Measurements from ENCODE around the gene TCF4.

GRCh38 chr18:55356815-55357214 is 231.2 kb downstream of the TCF4 start:
- no peak for TF ChIP-seq CTCF (IDR thresholded peaks at IDR 0.05)
- no peak for TF ChIP-seq EZH2 (IDR thresholded peaks at IDR 0.05; ENCODE audit: borderline replicate concordance, insufficient read depth, low read depth, low read length, poor library complexity, severe bottlenecking)

Measured in B cell (primary cell).